ENCODE data around the gene ZC3H13.
"Not testable (repeated sequence)": the region's sequence is repeated elsewhere in the genome, so short reads cannot be mapped to it uniquely, and the experiment has no call there.

The ZC3H13 gene

GRCh38 chr13:46006688-46007452, 45.7 kb downstream of the ZC3H13 start:
- no peak for DNase-seq

DNA sequence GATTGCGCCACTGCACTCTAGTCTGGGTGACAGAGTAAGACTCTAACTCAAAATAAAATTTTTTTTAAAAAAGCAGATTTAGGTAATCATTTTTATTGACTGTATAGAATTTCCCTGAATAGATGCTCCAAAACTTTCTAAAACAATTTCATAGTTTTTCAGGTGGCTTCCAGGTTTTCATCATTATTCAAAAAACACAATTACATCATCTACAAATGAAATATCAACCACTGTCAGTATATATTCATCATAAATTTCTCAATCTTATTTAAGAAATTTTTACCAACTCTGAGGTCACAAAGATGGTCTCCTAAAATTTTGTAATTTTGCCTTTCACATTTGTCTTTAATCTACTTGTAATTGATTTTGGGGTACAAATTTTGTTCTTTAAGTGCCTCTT, 48.1 kb downstream of the ZC3H13 start:
- no peak for DNase-seq

DNA sequence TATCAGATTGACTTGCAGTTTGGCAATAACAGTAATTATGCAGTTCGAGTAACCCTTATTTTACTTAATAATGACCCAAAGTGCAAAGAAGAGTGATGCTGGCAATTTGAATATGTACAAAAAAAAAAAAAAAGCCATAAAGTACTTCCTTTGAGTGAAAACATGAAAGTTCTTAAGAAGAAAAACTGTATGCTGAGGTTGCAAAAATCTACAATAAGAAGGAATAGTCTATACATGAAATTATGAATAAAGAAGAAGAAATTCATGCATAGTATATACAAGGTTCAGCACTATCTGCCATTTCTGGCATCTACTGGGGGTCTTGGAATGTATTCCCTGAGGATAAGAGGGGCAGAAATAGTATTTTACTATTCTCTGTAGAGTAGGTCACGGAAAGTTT, 55.9 kb downstream of the ZC3H13 start:
- no peak for DNase-seq

- no peak for DNase-seq
Observed at GRCh38 chr13:45995245-45995644, 57.3 kb downstream of the ZC3H13 start.

GRCh38 chr13:45994752-45995151, 57.8 kb downstream of the ZC3H13 start:
- DNase-seq: no peak

DNA sequence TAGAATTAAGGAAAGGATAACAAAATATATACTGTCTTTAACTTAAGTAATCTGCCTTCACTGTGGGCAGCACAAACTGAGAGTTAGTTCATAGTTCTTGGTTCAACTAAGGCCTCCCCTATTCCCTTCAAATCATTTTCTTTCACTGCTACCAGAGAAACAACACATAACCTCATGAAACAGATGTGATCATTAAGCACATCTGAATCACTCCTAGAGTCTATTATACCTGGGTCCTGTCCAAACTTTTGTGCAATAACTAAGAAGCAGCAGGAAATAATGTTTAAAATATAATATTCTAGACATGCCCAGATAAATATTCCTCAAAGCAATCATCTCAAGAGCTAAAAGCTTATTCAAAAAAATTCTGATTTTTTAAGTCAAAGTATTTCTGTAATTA, 62.9 kb downstream of the ZC3H13 start:
- DNase-seq: no peak

GRCh38 chr13:45981127-45981526, 71.4 kb downstream of the ZC3H13 start:
- DNase-seq: not testable (repeated sequence)

DNA sequence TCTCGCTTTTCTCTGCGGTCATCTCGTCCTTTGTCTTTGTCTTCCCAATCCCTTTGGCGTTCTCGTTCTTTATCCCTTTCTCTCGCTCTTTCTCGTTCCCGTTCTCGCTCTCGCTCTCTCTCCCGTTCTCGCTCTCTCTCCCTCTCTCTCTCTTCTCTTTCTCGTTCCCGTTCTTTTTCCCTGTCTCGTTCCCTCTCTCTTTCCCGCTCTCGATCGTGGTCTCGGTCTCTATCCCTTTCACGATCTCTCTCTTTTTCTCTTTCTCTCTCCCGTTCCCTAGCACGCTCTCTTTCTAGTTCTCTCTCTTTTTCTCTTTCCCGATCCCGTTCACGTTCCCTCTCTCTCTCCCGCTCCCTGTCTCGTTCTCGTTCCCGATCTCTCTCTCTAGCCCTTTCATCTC, 77.2 kb downstream of the ZC3H13 start:
- DNase-seq: no peak

DNA sequence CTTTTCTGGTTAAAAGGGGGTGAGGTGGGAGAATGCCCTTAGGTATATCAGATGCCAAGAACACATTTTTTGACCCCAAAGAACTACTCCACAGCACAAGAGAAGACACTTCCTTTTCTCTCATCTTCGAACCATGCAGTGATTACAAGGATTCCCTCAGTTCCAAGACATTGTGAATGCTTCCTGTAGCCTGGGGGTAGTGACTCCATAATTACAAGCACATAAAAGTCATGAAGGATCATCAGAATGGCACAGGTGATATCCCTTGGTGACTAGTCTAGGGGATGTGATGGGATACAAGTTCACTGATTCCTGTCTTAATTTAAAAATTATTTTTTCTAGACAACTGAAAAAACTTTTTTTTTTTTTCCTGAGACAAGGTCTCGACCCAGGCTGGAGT, 78.0 kb downstream of the ZC3H13 start:
- no peak for DNase-seq

DNA sequence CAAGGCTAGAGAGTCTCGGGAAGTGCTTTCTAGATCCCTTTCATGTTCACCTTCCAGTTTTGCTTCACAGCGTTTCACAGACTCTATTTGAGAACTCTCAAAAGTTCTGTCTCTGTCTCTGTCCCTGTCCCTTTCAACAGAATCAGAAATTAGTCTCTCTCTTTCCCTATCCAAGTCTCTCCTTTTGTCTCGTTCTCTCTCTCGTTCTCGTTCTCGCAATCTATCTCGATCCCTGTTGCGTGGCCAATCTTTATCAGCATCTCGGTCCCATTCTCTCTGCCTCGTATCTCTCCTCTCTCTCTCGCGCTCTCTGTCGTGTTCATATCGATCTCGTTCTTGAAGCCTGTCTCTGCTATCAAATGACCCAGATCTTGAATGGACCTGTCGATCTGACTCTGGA, 85.0 kb downstream of the ZC3H13 start:
- DNase-seq: no peak

DNA sequence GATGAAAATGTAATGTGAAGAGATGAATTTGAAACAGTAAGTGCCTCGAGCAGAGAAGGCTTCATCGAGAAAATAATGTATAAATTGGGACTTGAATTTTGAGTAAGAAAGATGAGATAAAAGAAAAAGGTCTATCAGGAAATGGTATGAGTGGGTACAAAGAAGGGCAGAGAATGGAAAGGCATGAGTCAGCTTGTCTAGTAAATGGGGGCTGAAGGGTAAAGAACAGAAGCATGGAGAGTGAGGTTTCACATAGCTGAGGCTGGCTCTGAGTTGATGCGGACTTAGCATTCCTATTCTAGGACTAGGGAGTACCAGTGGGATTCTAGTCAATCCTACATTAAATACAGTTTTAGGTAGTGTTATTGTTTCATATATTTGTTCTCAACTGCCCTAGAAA, 85.8 kb downstream of the ZC3H13 start:
- no peak for DNase-seq

DNA sequence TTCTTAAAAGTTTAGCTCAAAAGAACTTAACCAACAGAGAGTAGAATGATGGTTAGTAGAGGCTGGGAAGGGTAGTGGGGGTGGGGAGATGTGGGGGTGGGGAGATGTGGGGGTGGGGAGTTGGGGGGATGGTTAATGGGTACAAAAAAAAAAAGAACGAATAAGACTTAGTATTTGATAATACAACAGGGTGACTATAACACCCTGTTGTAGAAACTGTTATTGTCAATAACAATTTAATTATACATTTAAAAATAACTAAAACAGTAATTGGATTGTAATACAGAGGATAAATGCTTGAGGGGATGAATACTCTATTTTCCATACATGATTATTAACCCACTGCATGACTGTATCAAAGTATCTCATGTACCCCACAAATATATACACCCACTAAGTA, 91.1 kb downstream of the ZC3H13 start:
- DNase-seq: no peak

GRCh38 chr13:45954836-45955800, 97.4 kb downstream of the ZC3H13 start:
- DNase-seq: no peak

GRCh38 chr13:45953082-45953481, 99.5 kb downstream of the ZC3H13 start:
- DNase-seq: no peak

GRCh38 chr13:45951724-45952123, 100.8 kb downstream of the ZC3H13 start:
- no peak for DNase-seq

DNA sequence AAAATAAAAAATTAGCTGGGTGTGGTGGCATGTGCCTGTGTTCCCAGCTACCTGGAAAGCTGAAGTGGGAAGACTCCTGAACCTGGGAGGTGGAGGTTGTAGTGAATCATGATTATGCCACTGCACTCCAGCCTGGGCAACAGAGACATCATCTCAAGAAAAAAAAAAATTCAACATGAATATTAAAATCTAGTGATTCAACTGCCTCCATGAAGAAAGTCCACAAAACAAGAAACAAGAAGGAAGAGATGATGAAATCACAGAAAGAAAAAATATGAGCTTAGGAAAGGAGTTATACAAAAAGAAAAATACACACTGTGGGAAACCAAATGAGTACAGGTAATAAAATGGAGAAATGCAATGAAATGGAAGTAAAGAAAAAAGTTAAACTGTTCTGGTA, 101.4 kb downstream of the ZC3H13 start:
- no peak for DNase-seq

- DNase-seq: no peak
Observed at GRCh38 chr13:45950386-45951000, 102.1 kb downstream of the ZC3H13 start.

GRCh38 chr13:45949161-45949560, 103.4 kb downstream of the ZC3H13 start:
- DNase-seq: no peak

- no peak for DNase-seq
Observed at GRCh38 chr13:45943965-45944364, 108.6 kb downstream of the ZC3H13 start.

- no peak for DNase-seq
Observed at GRCh38 chr13:45943120-45943519, 109.4 kb downstream of the ZC3H13 start.

DNA sequence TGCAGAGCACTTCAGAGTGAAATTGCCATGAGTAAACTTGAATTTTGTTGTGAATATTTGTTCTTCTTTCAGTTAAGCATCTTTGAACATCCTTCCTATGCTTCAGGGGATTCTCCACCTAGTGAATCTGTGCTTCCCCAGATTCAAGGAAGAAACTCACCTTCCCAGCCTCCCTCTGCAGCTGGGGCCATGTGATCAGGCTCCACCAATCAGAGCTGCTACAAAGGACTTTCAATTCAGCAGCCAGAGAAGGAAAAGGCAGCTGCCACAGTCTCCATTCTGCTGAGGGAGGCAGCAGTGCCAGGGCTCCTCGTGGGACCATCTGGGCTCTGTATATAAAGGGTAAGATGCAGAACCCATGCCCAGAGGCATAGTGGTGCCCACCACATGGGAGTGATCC, 111.3 kb downstream of the ZC3H13 start:
- DNase-seq: no peak

DNA sequence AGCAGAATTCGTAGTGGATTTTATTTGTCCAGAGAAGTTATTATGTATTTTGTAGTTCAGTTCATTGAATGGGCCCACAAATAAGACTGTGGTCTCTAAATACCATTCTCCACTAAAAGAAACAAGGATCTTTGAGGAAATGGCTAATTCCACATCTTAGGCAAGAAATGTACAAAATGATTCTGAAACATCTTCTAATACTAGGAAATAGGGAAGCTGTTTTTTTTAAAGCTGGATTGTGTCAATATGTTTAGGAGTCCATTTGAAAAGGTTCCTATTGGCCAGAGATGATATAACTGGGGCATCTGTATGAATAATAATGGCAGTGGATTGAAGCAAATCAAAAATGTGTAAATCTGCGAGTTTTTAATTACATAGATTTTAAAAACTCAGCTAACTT, 112.5 kb downstream of the ZC3H13 start:
- no peak for DNase-seq

DNA sequence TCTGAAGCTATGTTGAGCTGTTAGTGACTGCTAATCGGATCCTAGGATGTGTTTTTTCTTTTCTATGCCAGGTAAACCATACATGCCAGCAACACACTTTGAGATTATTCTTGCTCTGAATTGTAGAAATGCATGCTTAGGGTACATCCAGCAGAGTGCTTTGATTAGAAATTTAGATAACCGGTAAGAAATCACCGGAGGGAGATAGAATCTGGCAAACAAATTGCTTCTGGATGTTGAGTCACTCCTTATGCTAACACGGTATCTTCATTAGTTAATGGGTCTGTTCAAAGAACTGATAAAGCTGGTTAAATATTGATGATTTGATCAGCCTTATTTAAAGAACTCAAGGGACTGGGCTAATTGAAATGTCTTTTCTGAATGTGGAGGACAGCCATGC, 115.9 kb downstream of the ZC3H13 start:
- DNase-seq: no peak

DNA sequence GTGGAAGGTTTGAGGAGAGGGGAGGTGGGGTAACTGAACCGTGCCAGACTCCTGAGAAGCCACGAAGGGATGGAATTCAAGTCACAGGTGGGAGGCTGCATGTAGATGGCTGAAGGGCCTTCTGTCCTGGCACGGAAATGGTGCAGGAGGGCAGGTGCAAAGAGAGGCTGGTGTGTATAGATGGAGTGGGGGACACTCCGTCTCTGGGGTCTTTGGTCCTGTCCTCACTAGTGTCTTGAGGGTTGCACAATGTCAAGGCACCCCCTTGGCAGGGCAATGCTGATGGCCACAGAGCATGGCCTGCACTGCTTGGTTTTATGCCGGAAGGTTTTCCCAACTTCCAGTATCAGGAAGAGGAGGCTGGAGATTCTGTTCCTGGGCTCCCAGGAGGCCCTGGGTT, 118.3 kb downstream of the ZC3H13 start:
- DNase-seq: no peak

All from activated CD4-positive, alpha-beta T cell treated with anti-CD3 and anti-CD28 coated beads, Interleukin-2, amount 50 U/mL, for 4 hours (primary cell).